Stomach (tissue), 4 donors: ENCODE measurements around the gene QRSL1.
A peak's percentile ranks its signal among the peaks of the same experiment; 100 is the strongest.

Source experiments
- CTCF ChIP-seq, 7 experiments: fragments of 450-650 bp in 4 of 7; fragments of 200-600 bp in 3 of 7; sonication (generic) in 3 of 7; IDR thresholded peaks; one replicate each; pipeline ENCODE4 v1.5.1; 2016 to 2019; ENCODE audit warnings: antibody characterized with exemption in 7 of 7, control low read depth in 2 of 7, mild to moderate bottlenecking in 1 of 7
- POLR2AphosphoS5 ChIP-seq, 3 donors: sonication (generic); formaldehyde crosslinking; IDR thresholded peaks; one replicate each; pipeline ENCODE4 v1.6.1; 2016; ENCODE audit warnings: antibody characterized with exemption in 3 of 3

- TF ChIP-seq CTCF (IDR thresholded peaks at IDR 0.05), result no peak
- peak in 1 of 3 donors; percentile 15 for TF ChIP-seq POLR2AphosphoS5 (IDR thresholded peaks at IDR 0.05)
Observed at GRCh38 chr6:106694343-106694742, 65.0 kb downstream of the QRSL1 start.
